Measurements from ENCODE around the gene PSMB3.

Gene PSMB3

DNA sequence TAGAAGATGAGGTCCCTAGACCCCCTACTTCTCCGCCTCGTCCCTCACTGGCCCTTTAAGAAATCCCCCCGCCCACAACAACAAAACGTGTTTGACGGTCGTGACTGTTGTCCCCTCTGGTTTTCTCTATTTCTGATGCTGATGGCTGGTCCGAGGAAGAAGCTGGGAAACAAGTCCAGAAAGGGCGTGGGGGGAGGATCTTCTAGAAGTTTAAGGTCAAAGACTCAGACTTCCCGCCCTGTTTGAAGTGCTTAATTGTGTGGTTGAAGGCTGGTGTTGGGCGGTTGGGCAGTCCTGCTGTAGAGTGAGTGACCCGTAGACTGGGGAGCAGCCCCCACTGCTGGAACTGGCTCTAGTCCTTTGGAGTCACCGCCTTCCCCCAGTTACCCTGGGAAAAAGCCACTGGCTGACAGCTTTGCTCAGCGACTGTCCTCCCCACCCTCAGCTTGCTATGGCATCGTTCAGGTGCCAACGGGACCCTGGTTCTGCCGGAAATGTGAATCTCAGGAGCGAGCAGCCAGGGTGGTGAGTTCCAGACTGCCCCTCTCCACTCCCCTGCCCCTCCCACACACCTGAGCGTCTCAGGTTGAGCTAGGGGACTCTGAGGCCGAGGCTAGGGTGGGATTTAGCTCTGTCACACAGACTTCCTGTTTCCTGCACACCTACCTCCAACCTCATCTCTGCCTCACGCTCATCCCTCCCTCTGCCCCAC lies 45.9 kb upstream of the PSMB3 start:
- H3K27ac ChIP-seq (ENCODE audit: low read depth, low read length, poor library complexity, severe bottlenecking): peak overlapping the region; percentile 71
- H3K4me3 ChIP-seq (ENCODE audit: low read depth, low read length, poor library complexity, severe bottlenecking): peak overlapping the region; percentile 95
- no peak overlapping the region for H2AFZ ChIP-seq (ENCODE audit: low read length)
- peak overlapping the region; percentile 88 for H3K9ac ChIP-seq (ENCODE audit: low read length)
- TF ChIP-seq EZH2 (IDR thresholded peaks at IDR 0.05; ENCODE audit: borderline replicate concordance, low read length): no peak
- TF ChIP-seq, protein P1, sequence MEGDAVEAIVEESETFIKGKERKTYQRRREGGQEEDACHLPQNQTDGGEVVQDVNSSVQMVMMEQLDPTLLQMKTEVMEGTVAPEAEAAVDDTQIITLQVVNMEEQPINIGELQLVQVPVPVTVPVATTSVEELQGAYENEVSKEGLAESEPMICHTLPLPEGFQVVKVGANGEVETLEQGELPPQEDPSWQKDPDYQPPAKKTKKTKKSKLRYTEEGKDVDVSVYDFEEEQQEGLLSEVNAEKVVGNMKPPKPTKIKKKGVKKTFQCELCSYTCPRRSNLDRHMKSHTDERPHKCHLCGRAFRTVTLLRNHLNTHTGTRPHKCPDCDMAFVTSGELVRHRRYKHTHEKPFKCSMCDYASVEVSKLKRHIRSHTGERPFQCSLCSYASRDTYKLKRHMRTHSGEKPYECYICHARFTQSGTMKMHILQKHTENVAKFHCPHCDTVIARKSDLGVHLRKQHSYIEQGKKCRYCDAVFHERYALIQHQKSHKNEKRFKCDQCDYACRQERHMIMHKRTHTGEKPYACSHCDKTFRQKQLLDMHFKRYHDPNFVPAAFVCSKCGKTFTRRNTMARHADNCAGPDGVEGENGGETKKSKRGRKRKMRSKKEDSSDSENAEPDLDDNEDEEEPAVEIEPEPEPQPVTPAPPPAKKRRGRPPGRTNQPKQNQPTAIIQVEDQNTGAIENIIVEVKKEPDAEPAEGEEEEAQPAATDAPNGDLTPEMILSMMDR (IDR thresholded peaks at IDR 0.05; ENCODE audit: low read length): no peak
- H3K9me2 ChIP-seq (ENCODE audit: low read depth, low read length): no peaks in the 10 kb centered on the region
- H3K4me1 ChIP-seq (ENCODE audit: insufficient read depth, low read length, severe bottlenecking): peaks cover 33% of the 10 kb centered on the region
- H3K9me3 ChIP-seq (ENCODE audit: low read length): no peaks in the 10 kb centered on the region
- peaks cover 3% of the 10 kb centered on the region; the same call in 1 of the 2 replicates for H3F3A ChIP-seq (ENCODE audit: insufficient read depth, low read length)
- H3K27me3 ChIP-seq (ENCODE audit: insufficient read depth, low read length): no peaks in the 10 kb centered on the region
- 0 out of 2 replicates have a peak, but pooled peaks cover 4% of the 10 kb centered on the region for H3K79me2 ChIP-seq (ENCODE audit: insufficient read depth, low read length)
- H4K20me1 ChIP-seq (ENCODE audit: insufficient read depth, low read length): no peaks in the 10 kb centered on the region
- H3K4me2 ChIP-seq (ENCODE audit: low read length): peak overlapping the region; percentile 80
- H3K36me3 ChIP-seq (ENCODE audit: insufficient read depth, low read length): peaks cover 33% of the 10 kb centered on the region

DNA sequence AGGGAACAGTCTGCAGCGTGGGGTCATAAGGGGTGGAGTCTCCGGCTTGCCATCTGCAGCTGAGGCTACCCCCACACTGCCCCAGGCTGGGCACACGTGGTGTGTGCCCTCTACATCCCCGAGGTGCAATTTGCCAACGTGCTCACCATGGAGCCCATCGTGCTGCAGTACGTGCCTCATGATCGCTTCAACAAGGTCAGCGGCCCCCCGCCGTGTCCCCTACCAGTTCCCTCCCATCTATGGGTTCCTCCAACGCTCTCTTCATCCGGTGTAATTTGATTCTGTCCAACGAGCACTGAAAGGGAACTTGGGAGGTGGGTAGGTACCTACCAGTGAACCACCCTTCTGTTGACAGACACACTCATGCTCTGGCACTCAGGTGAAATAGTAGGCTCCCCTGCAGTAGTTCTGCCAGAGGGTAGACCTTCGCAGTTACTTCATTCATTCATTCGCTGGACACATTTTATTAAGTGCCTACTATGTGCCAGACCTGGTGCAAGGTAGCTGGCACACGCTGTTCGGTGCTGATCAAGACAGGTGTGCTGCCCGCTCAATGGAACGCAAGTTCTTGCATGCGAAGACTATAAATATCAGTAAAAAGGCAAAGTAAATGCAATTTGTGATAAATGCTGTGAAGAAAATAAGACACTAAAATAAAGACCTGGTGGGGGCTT lies 44.7 kb upstream of the PSMB3 start:
- Histone ChIP-seq H3K27ac (ENCODE audit: low read depth, low read length, poor library complexity, severe bottlenecking) (no peak overlapping the region), H3K9me3 (ENCODE audit: low read length) (no peaks in the 10 kb centered on the region), H4K20me1 (ENCODE audit: insufficient read depth, low read length) (no peaks in the 10 kb centered on the region), H3K4me2 (ENCODE audit: low read length) (no peak overlapping the region), H2AFZ (ENCODE audit: low read length) (no peak overlapping the region), H3F3A (ENCODE audit: insufficient read depth, low read length) (no peaks in the 10 kb centered on the region), H3K9me2 (ENCODE audit: low read depth, low read length) (no peaks in the 10 kb centered on the region), H3K36me3 (ENCODE audit: insufficient read depth, low read length) (peaks cover 44% of the 10 kb centered on the region), H3K27me3 (ENCODE audit: insufficient read depth, low read length) (no peaks in the 10 kb centered on the region), H3K79me2 (ENCODE audit: insufficient read depth, low read length) (0 out of 2 replicates have a peak, but pooled peaks cover 4% of the 10 kb centered on the region), H3K4me1 (ENCODE audit: insufficient read depth, low read length, severe bottlenecking) (peaks cover 29% of the 10 kb centered on the region), H3K9ac (ENCODE audit: low read length) (no peak overlapping the region; the same call in 1 of the 2 replicates), H3K4me3 (ENCODE audit: low read depth, low read length, poor library complexity, severe bottlenecking) (no peak overlapping the region)
- TF ChIP-seq, protein P1 (IDR thresholded peaks at IDR 0.05; ENCODE audit: low read length): no peak
- TF ChIP-seq EZH2 (IDR thresholded peaks at IDR 0.05; ENCODE audit: borderline replicate concordance, low read length): no peak

DNA sequence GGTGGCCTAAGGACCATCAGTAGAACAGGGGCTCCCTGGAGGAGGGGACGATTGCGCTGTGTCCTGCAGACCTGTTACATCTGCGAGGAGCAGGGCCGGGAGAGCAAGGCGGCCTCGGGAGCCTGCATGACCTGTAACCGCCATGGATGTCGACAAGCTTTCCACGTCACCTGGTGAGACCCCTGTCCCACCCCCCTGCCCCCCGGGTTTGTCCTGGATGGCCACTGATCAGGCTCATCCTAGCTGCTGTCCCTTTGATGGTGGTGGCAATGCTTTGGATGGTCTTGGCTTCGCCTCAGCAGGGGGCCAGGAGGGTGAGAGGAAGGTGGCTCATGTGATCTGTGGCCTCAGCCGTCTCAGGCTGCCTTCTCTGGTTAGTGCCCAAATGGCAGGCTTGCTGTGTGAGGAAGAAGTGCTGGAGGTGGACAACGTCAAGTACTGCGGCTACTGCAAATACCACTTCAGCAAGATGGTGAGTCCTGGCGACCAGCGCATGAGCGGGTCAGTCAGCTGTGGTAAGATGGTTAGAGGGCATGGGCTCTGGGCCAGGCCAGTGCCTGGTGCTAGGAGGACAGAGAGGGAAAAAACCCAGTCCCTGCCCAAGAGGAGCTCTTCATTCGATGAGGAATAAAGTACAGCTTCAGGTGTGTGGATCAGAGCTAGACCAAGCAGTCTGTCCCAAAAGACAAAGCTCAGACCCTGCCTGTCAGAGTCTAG lies 43.3 kb upstream of the PSMB3 start:
- peaks cover 59% of the 10 kb centered on the region for H3K36me3 ChIP-seq (ENCODE audit: insufficient read depth, low read length)
- H3K27me3 ChIP-seq (ENCODE audit: insufficient read depth, low read length): no peaks in the 10 kb centered on the region
- no peak overlapping the region for H3K4me2 ChIP-seq (ENCODE audit: low read length)
- H3K9me2 ChIP-seq (ENCODE audit: low read depth, low read length): no peaks in the 10 kb centered on the region
- no peaks in the 10 kb centered on the region for H3K9me3 ChIP-seq (ENCODE audit: low read length)
- H3K4me1 ChIP-seq (ENCODE audit: insufficient read depth, low read length, severe bottlenecking): peaks cover 16% of the 10 kb centered on the region
- H4K20me1 ChIP-seq (ENCODE audit: insufficient read depth, low read length): no peaks in the 10 kb centered on the region
- no peak overlapping the region for H2AFZ ChIP-seq (ENCODE audit: low read length)
- H3K4me3 ChIP-seq (ENCODE audit: low read depth, low read length, poor library complexity, severe bottlenecking): no peak overlapping the region
- H3K27ac ChIP-seq (ENCODE audit: low read depth, low read length, poor library complexity, severe bottlenecking): no peak overlapping the region
- H3K9ac ChIP-seq (ENCODE audit: low read length): no peak overlapping the region
- H3F3A ChIP-seq (ENCODE audit: insufficient read depth, low read length): no peaks in the 10 kb centered on the region
- 0 out of 2 replicates have a peak, but pooled peaks cover 4% of the 10 kb centered on the region for H3K79me2 ChIP-seq (ENCODE audit: insufficient read depth, low read length)
- TF ChIP-seq EZH2 (IDR thresholded peaks at IDR 0.05; ENCODE audit: borderline replicate concordance, low read length): no peak
- TF ChIP-seq, protein P1 (IDR thresholded peaks at IDR 0.05; ENCODE audit: low read length): no peak

All from OCI-LY1 (cell line).